ENCODE data around the gene CDKN1A.
A peak's percentile ranks its signal among the peaks of the same experiment; 100 is the strongest.
"Not testable (repeated sequence)": the region's sequence is repeated elsewhere in the genome, so short reads cannot be mapped to it uniquely, and the experiment has no call there.

Gene CDKN1A

DNA sequence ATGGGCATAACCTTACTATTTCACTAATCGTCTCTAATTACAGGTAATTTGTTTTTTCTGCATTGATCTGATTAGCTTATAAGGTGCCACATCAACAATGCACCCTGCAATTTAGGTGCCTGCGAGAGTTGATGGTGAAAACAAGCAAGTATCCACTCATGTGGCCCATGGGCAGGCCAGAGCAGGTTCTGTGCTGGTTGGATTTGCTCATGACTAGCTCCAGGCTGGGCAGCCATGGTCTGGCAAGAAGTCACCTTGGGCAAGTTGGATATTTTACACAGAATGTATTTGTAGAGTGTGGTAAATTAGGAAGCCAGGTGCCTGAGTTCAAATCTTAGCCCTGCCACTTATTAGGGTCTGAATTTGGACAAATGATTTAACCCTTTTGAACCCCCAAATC lies 44.4 kb downstream of the CDKN1A start:
- no peak for DNase-seq

DNA sequence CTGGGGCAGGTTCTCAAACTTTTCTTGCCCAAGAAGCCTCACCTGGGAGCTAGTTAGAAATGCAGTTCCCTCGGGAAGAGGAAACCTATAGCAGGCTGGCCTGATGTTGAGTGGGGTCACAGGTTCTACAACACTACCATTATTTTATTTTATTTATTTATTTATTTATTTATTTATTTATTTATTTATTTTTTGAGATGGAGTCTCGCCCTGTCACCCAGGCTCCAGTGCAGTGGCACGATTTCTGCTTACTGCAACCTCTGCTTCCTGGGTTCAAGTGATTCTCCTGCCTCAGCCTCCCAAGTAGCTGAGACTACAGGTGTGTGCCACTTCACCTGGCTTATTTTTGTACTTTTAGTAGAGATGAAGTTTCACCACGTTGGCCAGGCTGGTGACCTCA lies 45.5 kb downstream of the CDKN1A start:
- DNase-seq: not testable (repeated sequence)

DNA sequence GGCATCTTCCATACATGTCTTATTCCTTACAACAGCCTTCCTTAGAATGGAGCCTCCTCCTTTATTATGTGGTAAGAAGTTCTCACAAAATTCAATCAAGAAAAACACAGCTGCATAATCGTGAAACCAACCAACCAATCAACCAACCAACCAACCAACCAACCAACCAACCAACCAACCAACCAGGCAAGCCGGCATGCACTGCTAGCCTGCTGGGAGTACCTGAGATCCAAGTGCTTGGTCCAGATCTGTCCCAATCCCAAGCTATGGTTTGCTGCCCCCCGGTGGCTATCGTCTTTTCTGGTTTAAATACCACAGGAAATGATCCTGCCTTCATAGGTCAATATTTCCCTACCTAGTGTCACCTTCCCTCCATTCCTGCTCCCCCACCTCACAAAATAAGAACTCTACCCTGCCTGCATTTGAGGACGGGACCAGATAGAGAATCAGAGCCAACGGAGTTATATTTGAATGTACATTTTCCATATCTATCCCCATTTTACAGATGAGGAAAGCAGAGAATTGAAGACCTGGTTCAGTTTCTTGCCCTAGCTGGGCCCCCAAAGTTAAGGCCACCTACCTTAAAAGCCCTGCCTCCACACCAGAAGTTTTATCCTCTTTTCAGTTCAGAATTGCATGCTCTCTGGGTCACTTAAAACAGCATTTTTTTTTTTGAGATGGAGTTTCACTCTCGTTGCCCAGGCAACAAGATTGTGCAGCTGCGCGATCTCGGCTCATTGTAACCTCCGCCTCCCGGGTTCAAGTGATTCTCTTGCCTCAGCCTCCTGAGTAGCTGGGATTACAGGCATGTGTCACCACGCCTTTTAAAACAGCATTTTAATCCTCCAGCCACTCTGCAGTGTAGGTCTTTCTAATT lies 46.2 kb downstream of the CDKN1A start:
- peak; percentile 73 for DNase-seq

DNA sequence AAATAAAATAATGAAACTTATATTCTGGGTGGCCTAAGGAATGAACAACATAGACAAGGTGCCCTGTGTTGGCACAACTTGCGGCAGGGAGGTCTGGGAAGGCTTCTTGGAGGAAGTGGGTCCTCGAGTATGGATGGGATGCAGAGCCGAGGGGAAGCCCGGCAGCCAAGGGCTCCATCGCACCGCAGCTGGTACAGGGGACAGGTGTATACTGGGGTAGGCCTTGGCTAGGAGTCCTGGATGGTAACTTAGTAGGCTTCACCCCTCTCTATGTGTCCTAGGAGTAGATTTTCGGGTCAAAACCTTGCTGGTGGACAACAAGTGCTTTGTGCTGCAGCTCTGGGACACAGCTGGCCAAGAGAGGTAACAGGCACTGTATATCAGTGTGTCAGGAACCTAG lies 47.1 kb downstream of the CDKN1A start:
- no peak for DNase-seq

DNA sequence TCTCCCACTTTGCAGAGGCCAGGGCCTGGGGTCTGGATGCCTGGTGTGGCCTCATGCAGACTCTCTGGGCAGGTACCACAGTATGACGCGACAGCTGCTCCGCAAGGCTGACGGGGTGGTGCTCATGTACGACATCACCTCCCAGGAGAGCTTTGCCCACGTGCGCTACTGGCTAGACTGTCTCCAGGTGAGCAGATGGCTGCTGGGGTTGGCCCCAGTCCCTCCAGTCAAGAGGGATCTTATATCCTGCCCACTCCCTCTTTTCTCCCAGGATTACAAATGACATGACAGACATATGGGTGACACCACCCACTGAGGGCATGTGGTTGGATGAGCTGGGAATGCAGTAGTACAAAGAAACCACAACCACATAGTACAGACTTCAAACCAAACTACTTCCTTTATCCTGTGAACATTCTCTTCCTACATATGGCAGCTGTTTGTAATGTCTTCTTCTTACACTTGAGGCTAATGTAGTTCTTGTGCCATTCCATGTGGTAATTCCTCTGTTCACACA lies 49.0 kb downstream of the CDKN1A start:
- peak; percentile 15 for DNase-seq

DNA sequence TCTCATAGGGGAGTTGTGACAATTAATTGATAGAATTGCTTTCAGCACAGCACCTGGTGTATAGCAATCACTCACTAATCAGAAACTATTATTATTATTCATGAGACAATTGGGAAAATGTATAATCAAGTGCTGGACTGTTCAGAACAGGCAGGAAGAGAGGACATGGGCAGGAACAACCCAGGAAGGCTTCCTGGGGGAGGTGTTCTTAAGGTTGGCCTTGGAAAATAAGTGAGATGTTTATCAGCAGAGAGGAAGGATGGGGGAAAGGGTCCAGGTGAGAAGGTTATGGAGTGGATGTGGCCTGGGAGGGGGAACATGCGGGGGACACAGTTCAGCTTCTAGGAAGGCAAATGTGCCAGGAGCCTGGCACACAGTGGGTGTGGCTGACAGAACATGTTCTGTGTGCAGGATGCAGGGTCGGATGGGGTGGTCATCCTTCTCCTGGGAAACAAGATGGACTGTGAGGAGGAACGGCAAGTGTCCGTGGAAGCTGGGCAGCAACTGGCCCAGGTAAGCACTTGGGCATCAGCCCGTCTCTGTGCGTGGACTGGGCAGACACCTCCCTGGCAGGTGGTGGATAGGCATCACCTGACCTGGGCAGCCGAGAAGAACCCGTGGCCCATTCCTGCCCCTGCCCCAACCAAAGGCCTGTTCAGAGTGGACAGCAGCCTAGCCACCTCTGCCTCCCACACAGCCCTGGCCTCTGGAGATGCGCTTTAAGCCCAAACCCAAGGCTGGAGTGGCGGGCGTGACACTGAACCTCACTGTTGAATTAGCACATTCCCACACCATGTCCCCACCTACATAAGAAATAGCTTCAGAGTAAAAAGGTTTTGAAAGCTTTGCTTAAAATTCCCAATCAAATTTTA lies 50.0 kb downstream of the CDKN1A start:
- no peak for DNase-seq

DNA sequence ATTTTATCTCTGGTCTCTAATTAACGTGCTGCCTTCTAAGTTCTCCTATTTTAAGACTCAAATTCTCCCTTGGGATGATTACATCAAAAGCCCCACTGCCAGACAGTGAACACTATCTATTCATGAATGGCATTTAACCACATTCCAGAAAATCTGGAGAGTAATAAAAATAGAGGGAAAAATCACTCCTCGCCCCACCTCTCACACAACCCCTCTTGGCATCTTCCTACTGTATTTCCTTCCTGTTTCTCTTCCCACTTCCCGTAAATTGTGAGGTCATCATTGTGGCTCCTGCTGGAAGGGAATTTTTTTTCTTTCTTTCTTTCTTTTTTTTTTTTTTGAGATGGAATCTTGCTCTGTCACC lies 50.6 kb downstream of the CDKN1A start:
- DNase-seq: no peak

DNA sequence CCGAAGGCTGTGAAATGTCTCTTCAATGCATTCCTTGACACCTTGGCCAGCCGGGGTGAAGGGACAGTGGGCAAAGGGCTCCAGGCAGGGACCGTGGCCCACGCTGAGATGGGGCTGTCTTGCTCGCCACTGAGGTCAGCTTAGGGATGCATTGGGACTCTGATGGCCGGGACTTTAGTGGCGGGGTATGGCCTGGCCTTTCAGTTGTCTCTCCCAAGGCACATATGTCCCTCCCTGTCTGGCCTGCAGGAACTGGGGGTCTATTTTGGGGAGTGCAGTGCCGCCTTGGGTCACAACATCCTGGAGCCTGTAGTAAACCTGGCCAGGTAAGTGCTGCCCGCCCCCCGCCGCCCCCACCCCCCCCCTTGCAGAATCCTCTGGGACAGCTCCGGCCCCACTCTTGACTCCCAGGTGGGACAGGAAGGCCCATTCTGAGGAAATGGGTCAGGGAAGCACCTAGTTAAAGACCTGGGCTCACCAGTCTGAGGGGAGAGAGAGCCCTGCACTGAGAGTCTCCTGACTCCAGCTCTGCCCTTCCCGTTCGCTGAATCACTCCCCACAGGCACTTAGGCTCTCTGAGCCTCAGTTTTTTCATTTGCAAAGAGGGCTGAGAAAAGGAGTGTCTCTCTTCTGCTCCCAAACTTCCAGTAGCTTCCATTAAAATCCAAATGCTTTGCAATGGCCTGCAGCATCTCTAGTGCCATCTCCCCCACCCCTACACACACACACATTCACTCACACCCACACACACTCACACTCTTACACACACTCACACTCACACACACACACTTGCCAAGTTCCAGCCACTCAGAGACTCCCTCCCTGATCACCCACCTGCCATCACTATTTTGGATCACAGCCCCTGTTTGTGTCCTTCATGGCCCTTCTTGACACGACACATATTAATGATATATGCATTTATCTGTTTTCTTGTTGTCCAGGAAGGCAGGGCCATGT lies 52.2 kb downstream of the CDKN1A start:
- no peak for DNase-seq

DNA sequence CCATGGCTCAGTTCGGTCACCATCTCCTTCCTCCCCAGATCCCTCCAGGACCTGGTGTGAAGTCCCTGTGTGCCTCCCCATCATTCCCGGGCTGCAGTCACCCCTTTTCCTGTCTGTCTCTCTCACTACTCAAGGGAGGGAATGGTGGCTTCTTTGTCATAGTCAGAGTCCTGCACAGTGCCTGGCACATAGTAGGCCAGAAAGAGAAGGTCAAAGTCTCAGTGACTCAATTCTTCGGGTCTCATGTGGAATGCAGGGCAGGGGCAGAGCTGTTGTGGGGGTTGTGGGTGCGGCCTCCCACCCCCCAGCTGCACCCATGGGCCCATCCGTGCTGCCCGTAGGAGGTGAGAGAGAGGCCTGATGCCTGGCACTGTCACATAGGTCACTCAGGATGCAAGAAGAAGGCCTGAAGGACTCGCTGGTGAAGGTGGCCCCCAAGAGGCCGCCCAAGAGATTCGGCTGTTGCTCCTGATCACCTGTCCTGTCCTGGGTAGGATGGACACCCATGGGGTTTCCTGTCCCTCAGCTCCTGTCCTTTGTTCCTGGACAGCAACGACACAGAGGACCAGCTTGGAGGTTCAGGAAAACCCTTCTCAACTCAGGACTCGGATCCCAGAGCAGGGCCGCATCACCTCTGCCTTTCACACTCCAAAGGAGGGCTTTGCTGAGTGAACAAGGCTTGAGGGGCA lies 53.3 kb downstream of the CDKN1A start:
- no peak for DNase-seq

DNA sequence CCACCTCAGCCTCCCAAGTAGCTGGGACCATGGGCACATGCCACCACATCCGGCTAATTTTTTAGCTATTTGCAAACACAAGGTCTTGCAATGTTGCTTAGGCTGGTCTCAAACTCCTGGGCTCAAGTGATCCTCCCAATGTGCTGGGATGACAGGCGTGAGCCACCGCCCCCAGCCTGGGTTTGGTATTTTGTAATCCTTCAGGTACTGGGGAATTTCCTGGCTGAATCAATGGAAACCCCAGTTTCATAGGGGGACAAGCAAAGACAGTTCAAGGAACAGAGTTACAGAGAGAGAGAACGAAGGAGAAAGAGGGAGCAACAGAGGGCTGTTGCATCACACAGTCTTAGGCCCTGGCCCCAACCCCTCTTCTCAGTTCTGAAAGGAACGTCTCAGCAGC lies 54.8 kb downstream of the CDKN1A start:
- no peak for DNase-seq

DNA sequence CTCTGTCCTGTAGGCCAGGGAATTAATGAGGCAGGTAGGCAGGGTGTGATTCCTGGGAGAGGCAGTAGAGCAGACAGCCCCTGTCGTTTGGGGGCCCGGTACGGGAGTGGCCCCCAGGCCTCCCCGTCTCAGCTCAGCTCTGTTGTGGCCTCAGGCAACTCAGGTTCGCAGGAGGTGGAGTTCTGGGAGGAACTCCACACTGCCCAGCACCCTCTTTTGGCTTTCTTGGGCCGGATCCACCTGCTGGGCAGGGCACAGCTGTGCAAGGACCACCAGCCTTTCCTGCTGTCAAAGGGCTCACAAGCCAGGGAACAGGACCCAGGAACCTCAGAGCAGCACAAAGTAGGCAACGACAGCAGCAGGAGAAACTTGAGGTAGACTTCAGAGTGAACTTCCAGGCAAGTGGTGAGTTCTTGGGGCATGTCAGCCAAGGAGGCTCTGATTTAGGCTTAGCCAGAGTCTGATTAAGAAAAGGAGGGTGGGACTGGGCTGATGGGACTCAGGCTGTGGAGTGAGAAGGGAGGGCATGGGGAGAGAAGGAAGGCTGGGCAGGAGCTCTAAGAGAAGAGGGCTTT lies 56.1 kb downstream of the CDKN1A start:
- DNase-seq: no peak

DNA sequence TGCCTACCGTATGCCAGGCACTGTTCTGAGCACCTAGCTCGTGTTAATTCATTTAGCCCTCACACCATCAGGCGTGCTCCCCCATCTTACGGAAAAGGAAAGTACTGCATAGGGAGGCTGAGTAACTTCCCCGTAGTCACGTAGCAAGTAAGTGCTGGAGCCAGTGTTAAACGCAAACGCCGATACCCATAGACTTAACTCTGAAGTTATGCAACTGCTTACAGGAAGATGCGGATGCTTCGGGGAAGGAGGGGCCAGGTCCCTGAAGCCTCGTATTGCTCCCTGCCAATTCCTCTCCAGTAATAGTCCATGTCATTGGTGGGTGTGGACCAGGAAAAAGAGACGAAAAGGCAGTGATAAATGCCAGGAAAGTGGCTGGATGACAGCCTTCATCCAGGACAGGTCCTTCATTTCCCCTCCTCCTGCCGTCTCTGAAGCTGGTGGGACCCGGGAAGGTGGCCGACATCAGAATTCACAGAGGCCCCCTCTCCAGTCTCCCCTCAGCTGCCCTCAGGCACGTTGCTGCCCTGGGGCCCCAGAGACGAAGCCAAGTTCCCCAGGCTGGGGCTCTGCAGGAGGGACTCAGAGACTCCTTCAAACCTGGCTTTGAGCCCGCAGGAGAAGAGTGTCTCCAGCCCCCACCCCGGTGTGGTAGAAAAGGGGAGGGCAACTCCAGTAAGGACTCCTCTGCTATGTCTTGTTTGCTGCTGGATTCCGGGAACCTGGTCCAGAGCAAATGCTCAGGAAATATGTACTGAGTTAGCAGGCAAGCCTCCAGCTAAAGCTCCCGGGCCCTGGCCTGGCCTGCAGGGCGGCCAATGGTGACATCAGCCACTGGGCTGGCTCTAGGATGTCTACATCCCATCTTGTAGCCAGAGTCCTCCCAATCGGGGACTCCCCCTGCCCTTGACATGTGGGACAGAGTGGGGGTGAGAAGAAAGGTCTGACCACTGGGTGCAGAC lies 56.9 kb downstream of the CDKN1A start:
- peak; percentile 70 for DNase-seq
